SK-N-SH (cell line): Measurements from ENCODE around the gene MAP7. TPM values are rescaled to one million over a fixed set of nuclear protein-coding genes. Genes with fewer than 3 reads are reported as not detected.

ENCODE experiments used
- CTCF ChIA-PET: fragments of 300-600, 350-600 bp; formaldehyde crosslinking; extraction: SDS; loops from one replicate; lab custom pipeline; 2021; lab: Yijun Ruan, JAX
- POLR2A ChIA-PET: fragments of 350-600 bp; sonication (Branson Sonifier 250); formaldehyde crosslinking; extraction: SDS; loops from one replicate; lab custom pipeline; 2020; ENCODE audit warnings: antibody characterized with exemption, inconsistent platforms; lab: Yijun Ruan, JAX
- DNase-seq: peaks from one replicate; pipeline ENCODE4 v3.0.0; 2012
- H2AFZ ChIP-seq: fragments of 200-600 bp; sonication (generic); 2 replicates; pipeline ENCODE4 v1.8.1; 2016; ENCODE audit warnings: antibody characterized with exemption, mild to moderate bottlenecking, low read depth
- H3F3A ChIP-seq: fragments of 200-600 bp; sonication (generic); replicated peaks from 2 replicates; pipeline ENCODE3; 2016; ENCODE audit warnings: antibody characterized with exemption, mild to moderate bottlenecking; ENCODE audit not compliant: insufficient read depth
- H3K27ac ChIP-seq, 2 experiments: fragments of 200-500 bp in 1 of 2; fragments of 200-600 bp in 1 of 2; sonication (Bioruptor generic) in 1 of 2; sonication (generic), shearing (Covaris generic) in 1 of 2; 2 replicates each; pipeline versions ENCODE4 v1.5.1 to v1.6.1; 2014 to 2016; ENCODE audit warnings: low read depth in 2 of 2, inconsistent platforms in 1 of 2, low read length in 1 of 2, mild to moderate bottlenecking in 1 of 2, mixed read lengths in 1 of 2
- H3K27me3 ChIP-seq: fragments of 200-600 bp; sonication (generic), shearing (Covaris generic); 2 replicates; pipeline ENCODE4 v1.6.1; 2016; ENCODE audit warnings: mixed run types; ENCODE audit not compliant: insufficient read depth
- H3K36me3 ChIP-seq, 2 experiments: fragments of 200-500 bp in 1 of 2; fragments of 200-600 bp in 1 of 2; sonication (Bioruptor generic) in 1 of 2; sonication (generic) in 1 of 2; replicated peaks in 1 of 2; 2 replicates each; pipeline versions ENCODE3 to v1.5.1; 2014 to 2016; ENCODE audit warnings: low read length in 1 of 2, mild to moderate bottlenecking in 1 of 2; ENCODE audit not compliant: insufficient read depth in 2 of 2, control insufficient read depth in 1 of 2
- H3K4me1 ChIP-seq, 2 experiments: fragments of 200-500 bp in 1 of 2; fragments of 200-600 bp in 1 of 2; sonication (Bioruptor generic) in 1 of 2; sonication (generic), shearing (Covaris generic) in 1 of 2; 2 replicates each; pipeline versions ENCODE4 v1.5.1 to v1.6.1; 2014 to 2016; ENCODE audit warnings: low read depth in 1 of 2, low read length in 1 of 2, mixed run types in 1 of 2; ENCODE audit not compliant: insufficient read depth in 2 of 2, control insufficient read depth in 1 of 2
- H3K4me2 ChIP-seq: fragments of 200-600 bp; sonication (generic), shearing (Covaris generic); 2 replicates; pipeline ENCODE4 v1.6.1; 2017; ENCODE audit warnings: mixed run types
- H3K4me3 ChIP-seq, 2 experiments: fragments of 200-500 bp in 1 of 2; fragments of 200-600 bp in 1 of 2; sonication (Bioruptor generic) in 1 of 2; sonication (generic), shearing (Covaris generic) in 1 of 2; 2 replicates each; pipeline versions ENCODE4 v1.5.1 to v1.8.1; 2014 to 2016; ENCODE audit warnings: low read depth in 2 of 2, inconsistent platforms in 1 of 2, low read length in 1 of 2, mild to moderate bottlenecking in 1 of 2, mixed read lengths in 1 of 2, moderate library complexity in 1 of 2
- H3K79me2 ChIP-seq: fragments of 200-600 bp; sonication (generic); 2 replicates; pipeline ENCODE4 v1.8.1; 2017; ENCODE audit warnings: mild to moderate bottlenecking; ENCODE audit not compliant: insufficient read depth
- H3K9ac ChIP-seq: fragments of 200-600 bp; sonication (generic); 2 replicates; pipeline ENCODE4 v1.6.1; 2017; ENCODE audit warnings: mixed run types
- H3K9me2 ChIP-seq: fragments of 200-600 bp; sonication (generic); 2 replicates; pipeline ENCODE4 v1.6.1; 2017; ENCODE audit warnings: mixed run types
- H3K9me3 ChIP-seq: fragments of 200-600 bp; sonication (generic); 2 replicates; pipeline ENCODE4 v1.6.1; 2017; ENCODE audit warnings: mixed run types, mild to moderate bottlenecking, moderate library complexity
- H4K20me1 ChIP-seq: fragments of 200-600 bp; sonication (generic); 2 replicates; pipeline ENCODE4 v1.6.1; 2017; ENCODE audit warnings: mild to moderate bottlenecking, mixed run types; ENCODE audit not compliant: insufficient read depth
- ELF1 ChIP-seq: IDR thresholded peaks from 2 replicates; pipeline ENCODE4 v1.4.0; 2012
- EP300 ChIP-seq, 2 experiments: IDR thresholded peaks; 2 replicates each; pipeline versions ENCODE4 v1.4.0 to v1.6.1; 2012; ENCODE audit warnings: borderline replicate concordance in 1 of 2, low read depth in 1 of 2, low read length in 1 of 2
- FOSL2 ChIP-seq: IDR thresholded peaks from 2 replicates; pipeline ENCODE4 v1.4.0; 2012; ENCODE audit warnings: low read depth, mild to moderate bottlenecking, moderate library complexity, borderline replicate concordance
- FOXJ3 ChIP-seq: sonication (generic); formaldehyde crosslinking; IDR thresholded peaks from 2 replicates; pipeline ENCODE4 v1.5.1; 2020; ENCODE audit warnings: mild to moderate bottlenecking, missing genetic modification reagents
- GABPA ChIP-seq: IDR thresholded peaks from 2 replicates; pipeline ENCODE4 v1.4.0; 2012; ENCODE audit warnings: low read depth, mild to moderate bottlenecking
- JUND ChIP-seq: IDR thresholded peaks from 2 replicates; pipeline ENCODE4 v1.4.0; 2012
- MEF2A ChIP-seq: IDR thresholded peaks from 2 replicates; pipeline ENCODE4 v1.4.0; 2012; ENCODE audit warnings: low read depth, borderline replicate concordance
- MXI1 ChIP-seq: IDR thresholded peaks from 2 replicates; pipeline ENCODE4 v1.6.1; 2012; ENCODE audit warnings: mild to moderate bottlenecking, low read depth, low read length, improper control_type of control experiment
- NFIC ChIP-seq: IDR thresholded peaks from 2 replicates; pipeline ENCODE4 v1.4.0; 2012; ENCODE audit warnings: borderline replicate concordance
- NRF1 ChIP-seq: IDR thresholded peaks from 2 replicates; pipeline ENCODE4 v1.6.1; 2012; ENCODE audit warnings: low read depth, mild to moderate bottlenecking, low read length
- RAD21 ChIP-seq: IDR thresholded peaks from 2 replicates; pipeline ENCODE4 v1.6.1; 2012; ENCODE audit warnings: mild to moderate bottlenecking, low read length
- RCOR1 ChIP-seq: fragments of 150-350 bp; IDR thresholded peaks from 2 replicates; pipeline ENCODE4 v1.6.1; 2017; ENCODE audit warnings: antibody characterized with exemption, low read length
- RFX5 ChIP-seq: IDR thresholded peaks from 2 replicates; pipeline ENCODE4 v1.6.1; 2012; ENCODE audit warnings: mild to moderate bottlenecking, improper control_type of control experiment, low read length
- RXRA ChIP-seq: IDR thresholded peaks from 2 replicates; pipeline ENCODE4 v1.4.0; 2012; ENCODE audit warnings: low read depth, mild to moderate bottlenecking, borderline replicate concordance
- SIN3A ChIP-seq: IDR thresholded peaks from 2 replicates; pipeline ENCODE4 v1.6.1; 2012; ENCODE audit warnings: low read depth, mild to moderate bottlenecking, low read length, moderate library complexity, borderline replicate concordance
- SMC3 ChIP-seq: IDR thresholded peaks from 2 replicates; pipeline ENCODE4 v1.6.1; 2012; ENCODE audit warnings: low read depth, low read length, improper control_type of control experiment
- TAF1 ChIP-seq: IDR thresholded peaks from 2 replicates; pipeline ENCODE4 v1.6.1; 2012; ENCODE audit warnings: low read depth, mild to moderate bottlenecking, low read length, moderate library complexity, borderline replicate concordance
- TEAD4 ChIP-seq: IDR thresholded peaks from 2 replicates; pipeline ENCODE4 v1.4.0; 2012; ENCODE audit warnings: mild to moderate bottlenecking, borderline replicate concordance; ENCODE audit not compliant: insufficient read depth
- YY1 ChIP-seq: IDR thresholded peaks from 2 replicates; pipeline ENCODE4 v1.4.0; 2012; ENCODE audit warnings: low read depth, mild to moderate bottlenecking
- WGBS: methylation state at CpG from one replicate; pipeline ENCODE4 v1.1.6; 2017; ENCODE audit warnings: low lambda C conversion rate; 5-methylcytosine and 5-hydroxymethylcytosine counted together
- polyA plus RNA-seq, 3 experiments: library from polyadenylated mRNA; depleted of rRNA; stranded (reverse); fragments of >200 nt; gene quantifications; 2 replicates each; pipeline ENCODE4 v1.2.3, GENCODE V29; 2012
- TF ChIP-seq, protein P1 (sequence below): fragments of 150-350 bp; IDR thresholded peaks from 2 replicates; pipeline ENCODE4 v1.6.1; 2017; ENCODE audit warnings: antibody characterized with exemption, low read length, low read depth, borderline replicate concordance
- TF ChIP-seq, protein P2 (sequence below): fragments of 200-600 bp; sonication (generic); IDR thresholded peaks from 2 replicates; pipeline ENCODE4 v1.6.1; 2017; ENCODE audit warnings: antibody characterized with exemption, mild to moderate bottlenecking, moderate library complexity
- TF ChIP-seq, protein P3 (sequence below): fragments of 150-350 bp; IDR thresholded peaks from 2 replicates; pipeline ENCODE4 v1.6.1; 2016; ENCODE audit warnings: mild to moderate bottlenecking, low read depth, low read length
- TF ChIP-seq, protein P4 (sequence below): IDR thresholded peaks from 2 replicates; pipeline ENCODE4 v1.4.0; 2012; ENCODE audit warnings: low read depth, borderline replicate concordance
- TF ChIP-seq, protein P5 (sequence below): IDR thresholded peaks from 2 replicates; pipeline ENCODE4 v1.4.0; 2012; ENCODE audit warnings: low read depth

Gene MAP7
- polyA plus RNA-seq, 1 of the 3 experiments (the other 2 are of a cell fraction), result 0.76 TPM

DNA sequence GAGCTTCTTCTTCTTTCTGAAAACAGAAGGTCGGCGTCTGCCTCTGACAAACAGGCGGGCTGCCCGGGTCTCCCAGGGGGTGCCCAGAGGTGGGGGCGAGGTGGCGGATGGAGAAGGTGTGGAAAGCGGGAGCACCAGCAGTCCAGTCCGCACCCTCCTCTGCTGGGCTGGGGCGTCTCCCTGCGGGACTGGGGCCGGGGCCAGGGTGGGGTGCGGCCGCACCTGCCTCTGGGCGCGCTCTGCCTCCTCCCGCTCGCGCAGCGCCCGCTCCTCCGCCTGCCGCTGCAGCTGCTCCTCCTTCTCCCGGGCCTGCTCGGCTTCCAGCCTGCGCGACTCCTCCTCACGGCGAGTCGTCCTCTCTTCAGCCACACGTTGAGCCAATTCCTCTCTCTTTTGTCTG lies 189.4 kb downstream of the MAP7 start:
- Histone ChIP-seq H4K20me1 (no peaks in the 10 kb centered on the region), H3K9me2 (no peaks in the 10 kb centered on the region), H3K4me1 (peaks cover 0 to 3% of the 10 kb centered on the region in 2 experiments; a peak in 1 of 4 replicates), H3K79me2 (no peaks in the 10 kb centered on the region), H3K9me3 (no peaks in the 10 kb centered on the region), H3F3A (no peaks in the 10 kb centered on the region), H3K36me3 (no peaks in the 10 kb centered on the region), H3K27me3 (no peaks in the 10 kb centered on the region), H2AFZ (no peak overlapping the region), H3K9ac (no peak overlapping the region), H3K4me3 (no peak overlapping the region), H3K27ac (no peak overlapping the region), H3K4me2 (no peak overlapping the region)
- POLR2A ChIA-PET, result no interaction called here
- TF ChIP-seq FOXJ3, result no peak
- TF ChIP-seq, protein P1, sequence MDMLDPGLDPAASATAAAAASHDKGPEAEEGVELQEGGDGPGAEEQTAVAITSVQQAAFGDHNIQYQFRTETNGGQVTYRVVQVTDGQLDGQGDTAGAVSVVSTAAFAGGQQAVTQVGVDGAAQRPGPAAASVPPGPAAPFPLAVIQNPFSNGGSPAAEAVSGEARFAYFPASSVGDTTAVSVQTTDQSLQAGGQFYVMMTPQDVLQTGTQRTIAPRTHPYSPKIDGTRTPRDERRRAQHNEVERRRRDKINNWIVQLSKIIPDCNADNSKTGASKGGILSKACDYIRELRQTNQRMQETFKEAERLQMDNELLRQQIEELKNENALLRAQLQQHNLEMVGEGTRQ, result no peak
- no peak for TF ChIP-seq MXI1
- no peak for TF ChIP-seq ELF1
- no peak for TF ChIP-seq SMC3
- TF ChIP-seq RAD21, result no peak
- TF ChIP-seq SIN3A, result no peak
- no peak for TF ChIP-seq RCOR1
- TF ChIP-seq, protein P2, sequence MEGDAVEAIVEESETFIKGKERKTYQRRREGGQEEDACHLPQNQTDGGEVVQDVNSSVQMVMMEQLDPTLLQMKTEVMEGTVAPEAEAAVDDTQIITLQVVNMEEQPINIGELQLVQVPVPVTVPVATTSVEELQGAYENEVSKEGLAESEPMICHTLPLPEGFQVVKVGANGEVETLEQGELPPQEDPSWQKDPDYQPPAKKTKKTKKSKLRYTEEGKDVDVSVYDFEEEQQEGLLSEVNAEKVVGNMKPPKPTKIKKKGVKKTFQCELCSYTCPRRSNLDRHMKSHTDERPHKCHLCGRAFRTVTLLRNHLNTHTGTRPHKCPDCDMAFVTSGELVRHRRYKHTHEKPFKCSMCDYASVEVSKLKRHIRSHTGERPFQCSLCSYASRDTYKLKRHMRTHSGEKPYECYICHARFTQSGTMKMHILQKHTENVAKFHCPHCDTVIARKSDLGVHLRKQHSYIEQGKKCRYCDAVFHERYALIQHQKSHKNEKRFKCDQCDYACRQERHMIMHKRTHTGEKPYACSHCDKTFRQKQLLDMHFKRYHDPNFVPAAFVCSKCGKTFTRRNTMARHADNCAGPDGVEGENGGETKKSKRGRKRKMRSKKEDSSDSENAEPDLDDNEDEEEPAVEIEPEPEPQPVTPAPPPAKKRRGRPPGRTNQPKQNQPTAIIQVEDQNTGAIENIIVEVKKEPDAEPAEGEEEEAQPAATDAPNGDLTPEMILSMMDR, result no peak
- TF ChIP-seq, protein P3, sequence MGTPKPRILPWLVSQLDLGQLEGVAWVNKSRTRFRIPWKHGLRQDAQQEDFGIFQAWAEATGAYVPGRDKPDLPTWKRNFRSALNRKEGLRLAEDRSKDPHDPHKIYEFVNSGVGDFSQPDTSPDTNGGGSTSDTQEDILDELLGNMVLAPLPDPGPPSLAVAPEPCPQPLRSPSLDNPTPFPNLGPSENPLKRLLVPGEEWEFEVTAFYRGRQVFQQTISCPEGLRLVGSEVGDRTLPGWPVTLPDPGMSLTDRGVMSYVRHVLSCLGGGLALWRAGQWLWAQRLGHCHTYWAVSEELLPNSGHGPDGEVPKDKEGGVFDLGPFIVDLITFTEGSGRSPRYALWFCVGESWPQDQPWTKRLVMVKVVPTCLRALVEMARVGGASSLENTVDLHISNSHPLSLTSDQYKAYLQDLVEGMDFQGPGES, result no peak
- TF ChIP-seq FOSL2, result no peak
- no peak for TF ChIP-seq YY1
- no peak for TF ChIP-seq MEF2A
- TF ChIP-seq RXRA, result no peak
- CTCF ChIA-PET, result interaction anchor here (1.5 to 1.6 kb wide), 2 partner anchors 167 to 187 kb away, joined by 3 to 4 read pairs; no protein-coding TSS in a partner anchor
- WGBS, result 94% methylated on average over 20 of the region's 30 CpGs
- DNase-seq, result no peak

DNA sequence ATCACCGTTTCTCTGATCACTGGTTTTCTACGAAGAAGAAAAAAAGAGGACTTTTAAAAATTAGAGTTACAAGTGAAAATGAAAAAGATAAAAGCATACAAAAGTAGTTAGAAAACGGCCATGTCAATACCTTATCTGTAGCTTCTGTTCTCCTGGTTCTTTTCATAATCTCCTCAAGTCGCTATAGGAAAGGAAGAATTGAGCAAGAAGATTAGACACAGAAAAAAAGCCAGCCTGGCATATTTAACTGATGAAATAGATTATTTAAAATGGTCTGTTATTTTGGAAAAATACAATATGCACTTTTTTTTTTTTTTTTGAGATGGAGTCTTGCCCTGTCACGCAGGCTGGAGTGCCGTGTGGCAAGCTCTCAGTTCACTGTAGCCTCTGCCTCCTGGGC lies 190.4 kb downstream of the MAP7 start:
- H3K9ac ChIP-seq, result no peak overlapping the region
- DNase-seq, result no peak
- no peak overlapping the region for H3K4me3 ChIP-seq
- no peaks in the 10 kb centered on the region for H3F3A ChIP-seq
- H3K9me2 ChIP-seq, result no peaks in the 10 kb centered on the region
- ChIA-PET POLR2A (no interaction called here), CTCF (interaction anchor here (0.7 to 1.6 kb wide), 3 partner anchors 43 to 190 kb away, joined by 3 to 4 read pairs (median 3); no protein-coding TSS in a partner anchor)
- no peak overlapping the region for H3K27ac ChIP-seq
- no peaks in the 10 kb centered on the region for H3K9me3 ChIP-seq
- H4K20me1 ChIP-seq, result no peaks in the 10 kb centered on the region
- H3K79me2 ChIP-seq, result no peaks in the 10 kb centered on the region
- no peak overlapping the region for H3K4me2 ChIP-seq
- H3K27me3 ChIP-seq, result no peaks in the 10 kb centered on the region
- H3K36me3 ChIP-seq, result no peaks in the 10 kb centered on the region
- H3K4me1 ChIP-seq, result peaks cover 0 to 3% of the 10 kb centered on the region in 2 experiments; a peak in 2 of 4 replicates
- no peak overlapping the region for H2AFZ ChIP-seq
- 80% methylated on average over 6 of the region's 6 CpGs for WGBS
- TF ChIP-seq JUND (no peak), FOXJ3 (no peak), SMC3 (no peak), GABPA (no peak), EP300 (IDR thresholded peaks at IDR 0.05; ENCODE audit: borderline replicate concordance in 1 of 2, low read depth in 1 of 2, low read length in 1 of 2) (no peak), RAD21 (no peak), ELF1 (no peak), TEAD4 (no peak), RFX5 (no peak), NRF1 (no peak), TAF1 (no peak), NFIC (no peak), RXRA (no peak), YY1 (no peak)
- TF ChIP-seq, protein P4, sequence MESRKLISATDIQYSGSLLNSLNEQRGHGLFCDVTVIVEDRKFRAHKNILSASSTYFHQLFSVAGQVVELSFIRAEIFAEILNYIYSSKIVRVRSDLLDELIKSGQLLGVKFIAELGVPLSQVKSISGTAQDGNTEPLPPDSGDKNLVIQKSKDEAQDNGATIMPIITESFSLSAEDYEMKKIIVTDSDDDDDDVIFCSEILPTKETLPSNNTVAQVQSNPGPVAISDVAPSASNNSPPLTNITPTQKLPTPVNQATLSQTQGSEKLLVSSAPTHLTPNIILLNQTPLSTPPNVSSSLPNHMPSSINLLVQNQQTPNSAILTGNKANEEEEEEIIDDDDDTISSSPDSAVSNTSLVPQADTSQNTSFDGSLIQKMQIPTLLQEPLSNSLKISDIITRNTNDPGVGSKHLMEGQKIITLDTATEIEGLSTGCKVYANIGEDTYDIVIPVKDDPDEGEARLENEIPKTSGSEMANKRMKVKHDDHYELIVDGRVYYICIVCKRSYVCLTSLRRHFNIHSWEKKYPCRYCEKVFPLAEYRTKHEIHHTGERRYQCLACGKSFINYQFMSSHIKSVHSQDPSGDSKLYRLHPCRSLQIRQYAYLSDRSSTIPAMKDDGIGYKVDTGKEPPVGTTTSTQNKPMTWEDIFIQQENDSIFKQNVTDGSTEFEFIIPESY, result no peak
- TF ChIP-seq, protein P5, sequence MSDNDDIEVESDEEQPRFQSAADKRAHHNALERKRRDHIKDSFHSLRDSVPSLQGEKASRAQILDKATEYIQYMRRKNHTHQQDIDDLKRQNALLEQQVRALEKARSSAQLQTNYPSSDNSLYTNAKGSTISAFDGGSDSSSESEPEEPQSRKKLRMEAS, result no peak
